Measurements from ENCODE around the gene CHST1.

The CHST1 gene

DNA sequence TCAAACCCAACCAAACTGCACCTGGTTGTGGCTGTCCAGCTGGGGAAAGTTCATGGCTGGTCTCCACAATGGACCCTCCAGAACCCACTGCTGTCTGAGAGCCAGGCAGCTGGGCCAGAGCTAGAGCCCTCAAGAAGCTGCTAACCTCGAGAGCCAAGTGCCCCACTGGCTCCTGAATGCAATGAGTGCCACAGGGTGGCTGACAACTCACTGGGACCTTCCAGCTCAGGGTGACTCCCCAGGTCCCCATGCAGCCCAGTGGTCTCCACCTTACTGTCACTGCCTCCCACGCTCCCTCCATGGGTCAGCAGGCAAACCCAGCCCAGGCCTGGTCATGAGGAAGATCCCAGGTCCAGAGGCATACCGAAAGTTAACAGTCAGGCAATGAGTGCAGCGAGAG is 8.0 kb upstream of the CHST1 start:
- no peak for DNase-seq

DNA sequence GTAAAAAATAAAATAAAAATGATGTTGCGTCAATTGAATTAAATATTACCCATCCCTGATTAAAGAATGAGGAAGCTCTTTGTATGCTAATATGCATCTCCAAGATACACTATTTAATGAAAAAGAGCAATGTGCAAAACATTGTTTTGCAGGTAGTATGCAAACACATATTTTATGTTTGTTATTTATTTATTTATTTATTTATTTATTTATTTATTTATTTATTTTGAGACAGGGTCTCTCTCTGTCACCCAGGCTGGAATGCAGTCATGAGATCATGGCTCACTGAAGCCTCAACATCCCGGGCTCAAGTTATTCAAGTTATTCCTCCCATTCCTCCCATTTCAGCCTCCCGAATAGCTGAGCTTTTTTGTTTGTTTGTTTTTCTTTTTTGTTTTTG is 7.2 kb upstream of the CHST1 start:
- no peak for DNase-seq

DNA sequence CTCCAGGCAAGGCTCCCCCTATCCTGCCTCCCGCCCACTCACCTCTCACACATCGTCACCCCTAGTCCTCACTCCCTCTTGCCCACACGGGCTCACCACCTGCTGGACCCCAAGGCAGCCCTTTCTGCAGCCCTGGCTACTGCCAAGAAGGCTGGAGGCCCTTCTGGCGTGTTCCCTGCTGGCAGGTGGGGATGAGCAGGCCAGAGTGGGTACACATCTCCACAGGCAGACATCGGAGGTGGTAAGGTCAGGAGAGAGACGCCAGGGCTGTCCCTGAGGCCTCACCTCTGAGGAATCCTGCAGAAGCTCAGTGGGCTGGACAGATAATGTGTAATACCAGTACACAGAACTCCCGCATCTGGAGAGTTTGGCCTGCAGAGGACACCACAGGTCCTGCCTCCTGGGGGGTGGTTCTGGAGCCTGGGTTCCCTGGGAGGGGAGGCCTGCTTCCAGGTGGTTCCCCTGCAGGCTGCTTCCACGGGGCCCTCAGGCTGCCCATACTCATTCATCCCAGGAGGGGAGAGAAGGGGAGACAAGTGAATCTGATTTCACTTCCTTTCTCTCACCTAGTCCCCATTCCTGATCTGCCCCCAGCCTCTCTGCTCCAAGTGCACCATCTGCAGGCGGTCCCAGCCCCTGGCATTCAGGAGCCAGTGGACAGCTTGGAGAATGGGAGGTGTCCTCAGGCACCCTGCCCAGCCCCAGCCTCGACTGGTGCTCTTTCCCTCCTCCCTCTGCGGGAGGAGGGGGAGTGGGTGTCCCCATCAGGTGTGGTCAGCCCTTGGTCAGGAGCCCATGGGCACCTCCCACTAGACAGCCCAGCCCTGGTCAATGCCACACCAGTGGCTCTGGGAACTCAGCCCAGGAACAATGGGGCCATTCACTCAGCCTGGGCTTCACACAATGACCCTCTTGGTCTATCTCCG is 6.1 kb upstream of the CHST1 start:
- no peak for DNase-seq

DNA sequence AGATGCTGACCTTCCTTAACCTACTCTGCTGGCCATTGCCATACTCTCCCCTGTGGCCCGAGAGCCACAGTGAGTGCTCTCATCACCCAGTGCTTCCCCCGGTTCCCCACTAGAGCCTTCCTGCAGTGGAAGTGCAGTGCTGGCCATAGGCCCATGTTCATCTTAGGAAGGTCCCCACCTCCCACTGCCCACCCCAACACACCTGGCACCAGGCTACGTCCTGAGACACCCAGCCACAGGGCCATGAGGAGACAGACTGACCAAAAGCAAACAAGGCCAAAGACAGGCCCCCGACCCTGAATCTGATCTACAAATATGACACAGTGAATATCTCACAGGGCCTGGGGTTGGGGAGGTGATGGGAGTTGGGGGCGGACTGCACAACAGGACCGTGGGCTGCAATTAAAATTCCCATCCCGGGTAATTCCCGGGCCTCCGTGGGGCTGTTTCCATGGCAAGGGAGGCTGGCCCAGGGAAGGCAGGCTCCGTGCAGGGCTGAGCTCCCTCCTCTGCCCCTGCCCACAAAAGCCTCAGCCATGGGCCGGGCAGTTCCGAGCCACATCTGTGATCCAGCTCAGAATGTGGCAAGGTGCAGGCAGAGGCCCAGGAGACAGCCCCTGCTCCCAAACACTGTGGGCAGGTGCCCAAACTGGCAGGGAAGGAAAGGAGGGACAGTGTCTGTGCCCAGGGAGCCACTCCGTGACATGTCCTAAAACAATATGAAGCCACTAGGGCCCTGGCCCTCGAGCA is 5.1 kb upstream of the CHST1 start:
- DNase-seq, result no peak

DNA sequence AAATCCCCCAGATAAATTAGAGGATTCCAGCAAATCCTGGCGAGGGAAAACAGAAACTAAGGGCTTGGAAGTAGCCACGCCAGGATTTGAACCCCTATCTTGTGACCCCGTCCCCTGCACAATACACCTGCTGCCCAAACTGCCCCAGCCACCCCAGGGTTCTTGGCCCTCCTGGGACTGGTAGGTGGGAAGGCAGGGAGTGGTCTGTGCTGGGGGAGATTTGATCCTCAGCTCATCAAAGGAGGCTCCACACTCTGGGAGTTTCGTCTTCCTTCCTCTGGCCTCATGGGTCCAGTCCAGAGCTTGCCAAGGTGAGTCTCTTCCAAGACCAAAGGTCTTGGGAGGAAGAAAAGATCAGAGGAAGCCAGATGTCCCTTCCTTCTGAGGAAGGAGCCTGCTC is 4.5 kb upstream of the CHST1 start:
- no peak for DNase-seq

DNA sequence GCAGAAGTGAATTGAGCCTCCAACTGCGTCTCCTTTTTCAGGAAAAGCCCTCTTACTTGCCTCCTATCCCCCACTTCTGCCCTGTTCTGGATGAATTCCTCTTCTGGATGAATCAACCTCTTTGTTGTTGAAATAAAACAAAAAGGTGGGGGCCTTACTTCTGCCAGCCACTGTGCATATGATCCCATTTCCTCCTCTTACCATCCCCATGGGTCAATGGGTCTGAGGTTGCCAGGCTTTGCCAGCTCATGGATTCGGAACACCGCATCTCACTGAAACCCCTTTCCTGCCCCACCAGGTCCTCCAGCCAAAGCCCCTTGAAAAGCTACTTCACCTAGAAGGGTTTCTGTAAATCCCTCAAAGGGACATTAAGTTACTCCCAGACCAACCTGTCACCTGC is 3.7 kb upstream of the CHST1 start:
- DNase-seq, result no peak

DNA sequence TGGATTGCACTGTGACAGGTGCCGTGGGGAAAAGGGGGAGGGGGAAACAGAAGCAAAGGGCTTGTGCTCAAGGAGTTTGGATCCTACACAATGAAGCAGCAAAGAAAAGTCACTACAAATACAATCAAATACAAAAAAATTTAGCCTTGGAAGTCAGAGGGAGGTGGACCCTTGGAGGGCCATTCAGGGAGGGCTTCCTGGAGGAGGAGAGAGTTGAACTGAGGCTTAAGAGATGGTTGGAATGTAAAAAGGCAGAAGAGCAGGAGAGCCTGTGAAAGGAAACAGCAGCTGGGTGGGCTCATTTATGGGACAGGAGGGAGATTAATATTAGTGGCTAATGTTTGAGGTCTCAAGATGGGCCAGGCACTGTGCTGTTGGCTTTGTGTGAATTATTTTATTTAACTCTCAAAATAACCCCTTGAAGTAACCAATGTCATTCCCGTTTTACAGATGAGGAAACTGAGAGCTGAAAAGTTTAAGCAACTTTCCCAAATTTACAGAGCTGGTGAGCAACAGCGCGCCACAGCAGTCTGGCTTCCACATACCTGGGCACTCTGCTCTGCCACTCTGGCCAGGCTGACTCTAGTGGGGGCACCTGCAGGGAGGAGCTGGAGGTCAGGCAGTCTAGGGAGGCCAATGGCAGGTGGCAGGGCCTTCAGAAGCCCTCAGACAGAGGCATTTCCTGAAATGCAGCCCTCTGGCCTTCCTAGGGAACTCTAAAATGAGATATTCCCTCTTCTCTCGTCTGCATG is 2.7 kb upstream of the CHST1 start:
- DNase-seq, result no peak

DNA sequence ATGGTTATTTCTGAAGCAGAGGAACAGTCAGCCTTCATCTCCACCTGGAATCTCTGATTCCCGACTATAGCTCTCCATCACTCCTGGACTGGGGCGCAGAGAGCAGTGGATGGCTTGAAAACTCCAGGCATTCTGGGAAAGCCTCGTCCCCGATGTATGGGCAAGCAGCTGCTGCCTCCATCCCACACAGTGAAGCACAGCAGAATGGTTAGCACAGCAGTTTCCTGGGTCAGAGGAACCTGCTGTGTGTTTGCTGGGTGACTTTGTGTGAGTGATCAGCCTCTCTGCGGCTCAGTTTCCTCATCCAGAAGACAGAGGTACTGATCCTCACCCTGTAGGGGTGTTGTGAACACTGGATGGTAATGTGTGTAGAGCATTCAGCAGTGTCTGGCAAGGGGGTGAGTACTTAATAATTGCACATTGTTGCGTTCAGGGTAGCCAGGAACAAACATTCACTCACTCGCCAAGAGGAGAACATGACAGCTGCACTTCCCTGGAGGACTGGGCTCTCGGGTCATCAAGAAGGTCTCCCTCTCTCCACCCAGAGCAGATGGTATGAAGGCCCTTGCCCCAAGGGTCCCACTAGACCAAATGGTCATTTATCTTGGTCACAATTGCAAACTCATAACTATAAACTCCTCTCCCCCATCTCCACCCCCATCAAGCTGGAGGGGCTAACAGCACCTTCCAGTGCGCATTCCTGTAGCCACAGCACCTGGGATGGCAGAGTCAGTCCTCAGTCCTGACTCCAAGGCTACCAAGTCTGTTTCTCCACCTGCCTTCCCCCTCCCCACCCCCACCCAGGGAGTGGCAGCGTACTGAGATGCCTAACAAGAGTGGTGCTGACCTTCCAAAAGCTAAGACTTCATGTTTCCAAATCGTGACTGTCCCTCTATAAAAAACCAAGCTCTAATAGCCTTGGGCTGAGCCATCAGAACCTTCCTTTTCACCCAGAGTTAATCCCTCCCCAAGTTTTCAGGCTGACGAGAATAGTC is 1.5 kb upstream of the CHST1 start:
- no peak for DNase-seq

DNA sequence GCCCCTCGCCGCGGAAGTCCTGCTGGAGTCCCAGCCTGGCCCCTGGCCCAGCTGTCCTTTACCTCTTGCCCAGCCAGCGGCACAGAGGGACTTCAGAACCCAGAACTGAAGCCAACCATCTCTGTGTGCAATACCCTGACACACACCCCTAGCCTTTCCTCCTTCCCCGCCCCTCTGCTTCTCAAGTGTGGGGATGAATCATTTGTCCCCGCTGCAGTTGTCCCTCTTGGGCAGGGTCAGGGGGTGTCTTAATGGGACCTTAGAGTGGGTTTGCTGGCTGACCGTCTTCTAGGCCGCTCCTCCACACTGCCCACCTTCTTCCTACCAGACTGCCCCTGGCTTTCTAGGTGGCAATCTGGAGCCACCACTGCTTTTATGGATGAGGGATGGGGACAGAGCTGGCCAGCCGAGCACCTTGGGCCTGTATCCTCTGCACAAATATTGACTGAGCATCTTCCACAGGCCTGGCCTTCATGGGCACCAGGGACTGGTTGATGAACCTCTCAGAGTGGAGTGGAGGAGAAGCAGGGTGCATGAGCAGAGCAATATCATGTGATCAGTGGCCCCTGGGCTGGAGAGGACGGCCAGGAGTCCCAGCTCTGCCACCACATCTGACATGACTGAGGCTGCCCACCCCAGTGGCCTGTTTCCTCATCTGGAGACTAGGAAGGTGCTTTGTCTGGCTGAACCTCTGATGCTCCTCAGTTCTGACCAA is 668 bp upstream of the CHST1 start:
- no peak for DNase-seq

DNA sequence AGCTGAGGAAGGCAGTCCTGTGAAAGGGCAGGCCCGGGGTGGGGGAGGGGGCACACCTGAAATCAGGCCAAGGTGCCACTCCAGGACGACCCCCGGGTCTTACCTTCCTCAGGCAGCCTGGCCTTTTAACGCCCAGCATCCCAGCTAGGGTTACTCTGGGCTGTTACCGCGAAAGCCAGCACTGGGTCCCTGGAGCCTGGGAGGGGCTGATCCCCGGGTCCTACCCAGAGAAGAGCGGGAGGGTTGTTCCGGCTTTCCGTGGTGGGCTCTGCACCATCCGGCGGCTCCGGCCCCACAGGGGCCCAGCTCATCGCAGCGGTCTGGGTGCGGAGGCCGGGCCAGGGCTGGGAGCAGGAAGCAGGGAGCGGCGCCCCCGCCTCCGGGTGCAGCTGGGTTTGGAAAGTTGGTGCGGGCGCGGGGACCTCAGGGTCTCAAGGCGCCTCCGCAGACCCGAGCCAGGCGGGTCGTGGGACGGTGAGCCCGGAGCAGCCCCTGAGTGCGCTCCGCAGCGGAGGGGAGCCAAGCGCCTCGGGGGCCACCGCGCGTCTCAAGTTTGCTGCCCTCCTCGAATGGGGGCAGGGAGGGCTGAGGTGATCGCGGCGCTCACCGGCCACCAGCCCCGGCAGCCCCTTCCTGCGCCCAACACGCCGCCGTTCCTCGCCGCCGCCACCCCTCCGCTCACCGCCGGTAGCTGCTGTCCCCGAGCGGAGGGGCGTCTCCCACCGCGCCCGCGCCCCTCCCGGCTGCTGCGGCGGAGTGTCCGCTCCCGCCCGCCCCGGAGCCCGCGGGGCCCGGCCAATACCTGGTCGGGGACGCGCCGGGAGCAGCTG is 831 bp downstream of the CHST1 start:
- no peak for DNase-seq

DNA sequence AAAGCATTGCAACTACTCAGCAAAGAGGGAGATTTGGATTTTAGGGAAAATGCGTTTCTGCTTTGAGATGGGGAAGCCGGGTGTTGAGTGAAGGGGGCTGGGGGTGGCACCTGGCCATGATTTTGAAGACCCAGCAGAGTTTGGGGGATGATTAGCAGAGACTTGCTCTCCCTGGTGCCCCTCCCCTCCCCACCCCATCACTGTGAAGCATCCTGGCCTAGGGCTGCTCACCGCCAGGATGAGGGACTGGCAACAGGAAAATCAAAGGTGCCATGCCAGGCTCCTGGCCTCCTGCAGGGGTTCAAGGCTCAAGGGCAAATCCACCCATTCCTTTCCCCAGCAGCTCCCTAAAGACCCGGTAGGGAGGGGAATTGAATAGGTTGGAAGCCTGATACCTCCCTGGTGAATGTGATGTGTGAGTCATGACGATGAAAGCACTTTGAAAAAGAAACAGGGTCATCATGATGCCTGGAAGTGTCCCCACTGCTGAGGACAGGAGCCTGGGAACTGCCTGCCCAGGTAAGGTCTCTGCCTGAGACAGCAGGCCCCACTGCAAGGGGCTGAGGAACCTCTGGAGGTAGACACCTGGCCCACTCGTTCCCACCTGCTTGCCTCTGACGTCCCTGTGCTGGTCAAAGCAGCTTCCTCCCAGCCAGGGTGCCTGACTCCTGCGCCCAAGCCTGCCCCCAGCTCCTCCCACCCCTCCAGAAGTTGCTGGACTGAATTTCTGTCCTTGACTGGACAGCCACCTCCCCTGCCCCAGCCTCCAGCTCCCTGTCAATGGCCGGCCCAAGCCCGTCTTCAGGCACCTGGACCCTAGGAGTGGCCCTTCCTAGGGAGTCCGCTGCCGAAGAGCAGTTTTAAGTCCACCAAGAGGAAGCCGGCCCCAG is 1.7 kb downstream of the CHST1 start:
- DNase-seq, result no peak

DNA sequence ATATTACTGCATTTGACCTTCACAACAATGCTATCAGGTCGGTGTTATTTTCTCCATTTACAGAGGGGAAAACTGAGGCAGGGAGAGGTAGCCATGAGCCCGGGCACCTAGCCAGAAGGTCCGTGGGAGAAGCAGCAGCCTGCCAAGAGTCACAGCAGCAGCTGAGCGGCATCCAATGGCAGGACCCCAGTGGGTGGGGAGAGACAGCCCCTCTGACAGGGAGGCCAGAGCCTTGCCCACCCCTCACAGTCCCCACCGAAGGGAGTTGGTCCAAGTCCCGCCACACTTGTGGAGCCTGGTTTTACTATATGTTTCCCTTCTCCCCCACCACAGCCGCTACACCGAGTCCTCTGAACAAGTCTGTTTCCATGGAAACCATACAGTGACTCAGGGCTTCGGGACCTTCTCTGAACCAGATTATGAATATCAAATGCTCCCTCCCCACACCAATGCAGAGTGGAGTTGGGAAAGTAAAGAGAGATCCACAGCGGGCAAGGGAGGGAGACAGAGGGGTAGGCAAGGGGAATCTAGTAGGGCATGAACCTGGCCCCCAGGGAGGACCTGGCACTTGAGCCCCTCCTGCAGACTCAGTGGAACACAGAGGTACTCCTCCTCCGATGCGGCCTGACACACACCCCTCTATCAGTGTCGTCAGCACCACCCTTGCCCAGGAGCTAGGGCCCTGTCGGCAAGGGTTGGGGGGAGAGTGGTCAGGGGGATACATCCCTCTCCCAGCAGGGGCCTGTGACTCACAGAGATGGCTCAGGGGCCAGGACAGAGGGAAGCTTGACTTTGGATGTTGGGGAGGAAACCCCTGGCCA is 2.5 kb downstream of the CHST1 start:
- peak; percentile 70 for DNase-seq

DNA sequence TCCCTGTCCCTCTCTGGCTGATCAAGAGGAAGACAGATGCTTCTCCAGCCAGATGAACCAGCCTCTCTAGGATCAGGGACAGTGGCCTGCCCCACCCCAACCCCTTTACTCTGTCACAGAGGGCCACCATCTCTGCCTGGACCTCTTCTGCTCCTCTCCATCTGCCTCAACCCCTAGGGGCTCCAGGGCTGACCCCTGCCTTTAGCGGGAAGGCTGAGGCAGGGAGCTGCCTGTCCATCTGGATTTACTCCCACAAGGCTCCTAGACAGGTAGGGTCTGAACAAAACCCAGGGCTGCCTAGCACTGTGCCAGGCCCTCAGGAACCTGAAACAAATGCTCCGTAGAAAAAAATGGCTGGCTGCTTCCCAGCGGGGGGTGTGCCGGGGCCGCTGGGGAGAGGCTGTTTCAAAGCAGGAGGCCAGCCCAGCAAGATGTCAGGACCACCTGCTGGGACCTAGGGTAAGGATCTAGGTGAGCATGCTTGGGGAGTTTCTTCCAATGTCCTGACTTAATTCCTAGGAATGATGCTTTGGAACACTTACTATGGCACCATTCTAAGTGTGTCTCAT is 3.2 kb downstream of the CHST1 start:
- no peak for DNase-seq

DNA sequence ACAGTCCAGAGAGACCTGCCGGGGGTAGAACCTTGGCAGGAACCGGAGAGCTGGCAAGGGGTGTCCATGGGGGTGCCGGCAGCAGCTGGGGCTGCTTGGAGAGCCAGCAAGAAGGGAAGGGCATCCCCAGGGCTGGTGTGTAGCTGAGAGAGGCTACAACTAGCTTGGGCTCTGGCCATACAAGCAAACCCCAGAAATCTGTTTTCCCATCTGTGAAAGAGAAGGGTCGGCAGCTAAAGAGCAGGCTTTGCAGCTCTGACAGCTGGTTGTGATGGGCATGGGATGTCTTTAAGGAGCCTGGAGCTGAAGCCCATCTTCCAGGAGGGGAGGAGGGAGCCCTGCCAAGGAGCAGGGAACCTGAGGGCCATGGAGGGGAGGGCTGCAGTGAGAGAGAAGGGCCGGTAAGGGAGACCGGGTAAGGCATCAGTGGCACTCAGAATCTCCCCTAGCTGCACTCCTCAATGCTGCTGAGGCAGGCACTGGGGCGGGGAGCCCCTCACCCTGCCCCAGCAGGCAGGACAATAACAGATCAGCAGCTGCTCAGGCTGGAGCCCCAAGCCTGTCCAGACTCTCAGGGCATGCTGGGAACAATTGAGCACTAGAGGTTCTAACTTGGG is 3.9 kb downstream of the CHST1 start:
- DNase-seq, result no peak

DNA sequence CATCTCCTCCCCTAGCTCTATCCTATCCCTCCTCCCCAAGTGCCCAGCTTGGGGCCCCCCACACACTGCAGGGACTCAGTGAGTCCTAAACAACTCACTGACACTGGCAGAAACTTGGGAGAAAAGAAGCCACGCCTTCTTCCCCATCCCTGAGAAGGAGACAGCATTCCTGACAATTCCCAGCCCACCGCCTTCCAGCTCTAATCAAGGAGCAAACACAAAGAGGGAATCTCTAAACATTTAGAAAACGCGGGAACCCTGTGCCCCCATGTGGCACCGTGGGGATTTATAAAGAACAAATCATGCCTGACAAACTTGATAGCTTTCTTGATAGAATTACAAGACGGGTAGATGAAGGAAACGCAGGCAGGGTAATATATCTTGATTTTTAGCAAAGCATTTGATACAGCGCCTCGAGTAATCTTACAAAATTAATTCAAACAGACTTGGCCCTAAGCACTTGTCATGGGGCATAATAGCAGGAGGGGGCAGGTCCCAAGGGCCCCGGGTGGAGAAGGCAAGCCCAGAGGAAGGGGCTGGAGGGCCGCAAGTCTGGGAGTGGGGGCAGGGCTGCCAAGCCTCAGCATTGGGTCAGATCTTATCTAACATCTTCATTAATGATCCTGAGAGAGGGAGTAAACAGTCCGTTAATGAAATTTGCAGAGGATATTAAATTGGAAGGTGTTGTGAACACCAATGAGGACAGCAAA is 4.5 kb downstream of the CHST1 start:
- DNase-seq, result no peak

DNA sequence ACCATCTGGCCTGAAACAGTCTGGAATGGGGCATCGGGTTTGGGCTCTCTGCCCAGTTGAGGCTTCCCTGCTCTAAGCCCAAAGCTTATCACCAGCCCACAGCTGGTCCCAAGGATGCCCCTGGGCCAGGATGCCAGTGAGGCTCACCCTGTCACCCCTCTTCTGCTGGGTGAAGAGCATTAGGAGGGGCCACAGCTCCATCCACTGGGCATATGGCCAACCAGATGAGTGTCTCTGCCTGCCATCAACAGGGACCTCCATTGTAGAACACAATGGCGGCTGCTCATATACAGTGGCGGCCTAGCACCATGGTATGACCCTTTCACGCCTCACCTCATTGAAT is 5.6 kb downstream of the CHST1 start:
- no peak for DNase-seq
